HepG2 (cell line): ENCODE measurements around the gene PRAMEF5.
"Not testable (repeated sequence)": the region's sequence is repeated elsewhere in the genome, so short reads cannot be mapped to it uniquely, and the experiment has no call there.

Source experiments
- ARNT ChIP-seq: fragments of 450-650 bp; IDR thresholded peaks from 2 replicates; pipeline ENCODE4 v1.6.1; 2017
- CHD2 ChIP-seq: IDR thresholded peaks from 2 replicates; pipeline ENCODE4 v1.6.1; 2011; ENCODE audit warnings: low read depth, low read length, improper control_type of control experiment
- KDM2A ChIP-seq: sonication (generic); formaldehyde crosslinking; IDR thresholded peaks from 2 replicates; pipeline ENCODE4 v1.4.0; 2020; ENCODE audit warnings: low read depth, missing genetic modification reagents, borderline replicate concordance
- NFKB2 ChIP-seq: sonication (generic); formaldehyde crosslinking; IDR thresholded peaks from 2 replicates; pipeline ENCODE4 v1.4.0; 2020; ENCODE audit warnings: missing genetic modification reagents, borderline replicate concordance
- TCF7 ChIP-seq: sonication (generic); IDR thresholded peaks from 2 replicates; pipeline ENCODE4 v1.6.1; 2016; ENCODE audit warnings: antibody characterized with exemption, low read depth
- ZZZ3 ChIP-seq: sonication (generic); formaldehyde crosslinking; IDR thresholded peaks from 2 replicates; pipeline ENCODE4 v1.4.0; 2020; ENCODE audit warnings: missing genetic modification reagents, mild to moderate bottlenecking, borderline replicate concordance
- TF ChIP-seq, protein P1 (sequence below): sonication (generic); formaldehyde crosslinking; IDR thresholded peaks from 2 replicates; pipeline ENCODE4 v1.4.0; 2020; ENCODE audit warnings: missing genetic modification reagents
- TF ChIP-seq, protein P2 (sequence below): sonication (generic); formaldehyde crosslinking; IDR thresholded peaks from 2 replicates; pipeline ENCODE4 v1.5.0; 2020; ENCODE audit warnings: mild to moderate bottlenecking, missing genetic modification reagents, moderate library complexity

DNA sequence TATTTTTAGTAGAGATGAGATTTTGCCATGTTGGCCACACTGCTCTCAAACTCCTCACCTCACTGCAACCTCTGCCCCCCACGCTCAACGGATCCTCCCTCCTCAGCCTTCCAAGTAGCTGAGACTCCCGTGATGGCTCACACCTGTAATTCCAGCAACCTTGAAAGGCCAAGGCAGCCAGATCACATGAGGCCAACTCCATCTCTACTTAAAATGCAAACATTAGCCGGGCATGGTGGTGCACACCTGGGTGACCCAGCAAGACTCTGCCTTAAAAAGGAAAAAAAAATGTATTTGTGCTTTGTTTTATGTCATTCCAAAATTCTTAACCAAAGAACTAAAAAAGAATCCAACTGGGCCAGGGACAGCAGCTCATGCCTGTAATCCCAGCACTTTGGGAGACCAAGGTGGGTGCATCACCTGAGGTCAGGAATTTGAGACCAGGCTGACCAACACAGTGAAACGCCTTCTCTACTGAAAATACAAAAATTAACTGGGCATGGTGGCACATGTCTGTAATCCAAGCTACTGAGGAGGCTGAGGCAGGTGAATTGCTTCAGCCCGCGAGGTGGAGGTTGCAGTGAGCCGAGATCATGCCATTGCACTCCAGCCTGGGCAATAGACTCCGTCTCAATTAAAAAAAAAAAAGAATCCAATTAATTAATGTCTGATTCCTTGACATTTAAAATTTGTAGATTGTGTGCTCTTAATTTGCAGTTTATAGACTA lies 10.3 kb upstream of the PRAMEF5 start:
- not testable (repeated sequence) for TF ChIP-seq ARNT; NFKB2 (CRISPR knock-in tag); ZZZ3 (CRISPR knock-in tag); CHD2; TCF7; KDM2A (CRISPR knock-in tag)
- TF ChIP-seq, protein P1, sequence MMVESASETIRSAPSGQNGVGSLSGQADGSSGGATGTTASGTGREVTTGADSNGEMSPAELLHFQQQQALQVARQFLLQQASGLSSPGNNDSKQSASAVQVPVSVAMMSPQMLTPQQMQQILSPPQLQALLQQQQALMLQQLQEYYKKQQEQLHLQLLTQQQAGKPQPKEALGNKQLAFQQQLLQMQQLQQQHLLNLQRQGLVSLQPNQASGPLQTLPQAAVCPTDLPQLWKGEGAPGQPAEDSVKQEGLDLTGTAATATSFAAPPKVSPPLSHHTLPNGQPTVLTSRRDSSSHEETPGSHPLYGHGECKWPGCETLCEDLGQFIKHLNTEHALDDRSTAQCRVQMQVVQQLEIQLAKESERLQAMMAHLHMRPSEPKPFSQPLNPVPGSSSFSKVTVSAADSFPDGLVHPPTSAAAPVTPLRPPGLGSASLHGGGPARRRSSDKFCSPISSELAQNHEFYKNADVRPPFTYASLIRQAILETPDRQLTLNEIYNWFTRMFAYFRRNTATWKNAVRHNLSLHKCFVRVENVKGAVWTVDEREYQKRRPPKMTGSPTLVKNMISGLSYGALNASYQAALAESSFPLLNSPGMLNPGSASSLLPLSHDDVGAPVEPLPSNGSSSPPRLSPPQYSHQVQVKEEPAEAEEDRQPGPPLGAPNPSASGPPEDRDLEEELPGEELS (CRISPR knock-in tag): not testable (repeated sequence)
- TF ChIP-seq, protein P2, sequence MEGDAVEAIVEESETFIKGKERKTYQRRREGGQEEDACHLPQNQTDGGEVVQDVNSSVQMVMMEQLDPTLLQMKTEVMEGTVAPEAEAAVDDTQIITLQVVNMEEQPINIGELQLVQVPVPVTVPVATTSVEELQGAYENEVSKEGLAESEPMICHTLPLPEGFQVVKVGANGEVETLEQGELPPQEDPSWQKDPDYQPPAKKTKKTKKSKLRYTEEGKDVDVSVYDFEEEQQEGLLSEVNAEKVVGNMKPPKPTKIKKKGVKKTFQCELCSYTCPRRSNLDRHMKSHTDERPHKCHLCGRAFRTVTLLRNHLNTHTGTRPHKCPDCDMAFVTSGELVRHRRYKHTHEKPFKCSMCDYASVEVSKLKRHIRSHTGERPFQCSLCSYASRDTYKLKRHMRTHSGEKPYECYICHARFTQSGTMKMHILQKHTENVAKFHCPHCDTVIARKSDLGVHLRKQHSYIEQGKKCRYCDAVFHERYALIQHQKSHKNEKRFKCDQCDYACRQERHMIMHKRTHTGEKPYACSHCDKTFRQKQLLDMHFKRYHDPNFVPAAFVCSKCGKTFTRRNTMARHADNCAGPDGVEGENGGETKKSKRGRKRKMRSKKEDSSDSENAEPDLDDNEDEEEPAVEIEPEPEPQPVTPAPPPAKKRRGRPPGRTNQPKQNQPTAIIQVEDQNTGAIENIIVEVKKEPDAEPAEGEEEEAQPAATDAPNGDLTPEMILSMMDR (CRISPR knock-in tag): not testable (repeated sequence)
